GM10248 (cell line): ENCODE results near the gene ARL3.

Experiments used
- CTCF ChIA-PET: fragments of 300-600 bp; sonication (Branson Sonifier 250); formaldehyde crosslinking; extraction: SDS; loops from one replicate; lab custom pipeline; 2021; ENCODE audit warnings: antibody characterized with exemption; lab: Yijun Ruan, JAX
- POLR2A ChIA-PET: fragments of 350-650 bp; sonication (Branson Sonifier 250); formaldehyde crosslinking; extraction: SDS; loops from one replicate; lab custom pipeline; 2020; ENCODE audit warnings: antibody characterized with exemption; lab: Yijun Ruan, JAX
- DNase-seq: peaks from one replicate; pipeline ENCODE4 v3.0.0; 2012; ENCODE audit errors: extremely low spot score
- TF ChIP-seq, protein P1 (sequence below): IDR thresholded peaks from 2 replicates; pipeline ENCODE4 v1.5.1; 2012; ENCODE audit warnings: mild to moderate bottlenecking, low read depth; ENCODE audit errors: extremely low read depth, missing control alignments, control extremely low read depth

ARL3 gene

DNA sequence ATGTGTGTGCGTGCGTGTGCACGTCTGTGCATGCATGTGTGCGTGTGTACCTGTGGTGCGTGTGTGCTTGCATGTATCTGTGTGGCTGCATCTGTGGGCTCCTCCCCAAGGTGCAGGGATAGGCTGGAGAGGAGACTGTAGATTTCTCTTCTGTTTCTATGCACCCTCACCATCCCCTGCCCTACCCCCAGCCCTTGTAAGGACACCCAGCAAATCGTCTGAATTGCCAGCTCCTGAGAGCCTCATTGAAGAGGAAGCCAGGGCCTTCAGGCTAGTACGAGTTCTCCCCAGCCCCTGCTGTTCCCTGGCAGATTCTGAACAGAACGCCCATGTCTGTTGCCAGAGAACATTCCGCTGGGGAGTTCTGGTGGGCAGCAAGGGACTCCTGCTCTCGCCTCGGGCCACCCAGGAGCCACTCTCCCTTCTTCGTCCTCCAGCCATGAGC lies 86.9 kb downstream of the ARL3 start:
- DNase-seq: no peak
- TF ChIP-seq, protein P1, sequence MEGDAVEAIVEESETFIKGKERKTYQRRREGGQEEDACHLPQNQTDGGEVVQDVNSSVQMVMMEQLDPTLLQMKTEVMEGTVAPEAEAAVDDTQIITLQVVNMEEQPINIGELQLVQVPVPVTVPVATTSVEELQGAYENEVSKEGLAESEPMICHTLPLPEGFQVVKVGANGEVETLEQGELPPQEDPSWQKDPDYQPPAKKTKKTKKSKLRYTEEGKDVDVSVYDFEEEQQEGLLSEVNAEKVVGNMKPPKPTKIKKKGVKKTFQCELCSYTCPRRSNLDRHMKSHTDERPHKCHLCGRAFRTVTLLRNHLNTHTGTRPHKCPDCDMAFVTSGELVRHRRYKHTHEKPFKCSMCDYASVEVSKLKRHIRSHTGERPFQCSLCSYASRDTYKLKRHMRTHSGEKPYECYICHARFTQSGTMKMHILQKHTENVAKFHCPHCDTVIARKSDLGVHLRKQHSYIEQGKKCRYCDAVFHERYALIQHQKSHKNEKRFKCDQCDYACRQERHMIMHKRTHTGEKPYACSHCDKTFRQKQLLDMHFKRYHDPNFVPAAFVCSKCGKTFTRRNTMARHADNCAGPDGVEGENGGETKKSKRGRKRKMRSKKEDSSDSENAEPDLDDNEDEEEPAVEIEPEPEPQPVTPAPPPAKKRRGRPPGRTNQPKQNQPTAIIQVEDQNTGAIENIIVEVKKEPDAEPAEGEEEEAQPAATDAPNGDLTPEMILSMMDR: no peak
- CTCF ChIA-PET: interaction anchor here (0.8 to 2.5 kb wide), 7 partner anchors 12 to 458 kb away, joined by 3 to 10 read pairs (median 4); partner anchors contain the start of gene TRIM8
- POLR2A ChIA-PET: interaction anchor here (0.6 kb wide), 1 partner anchor 90 kb away, joined by 6 read pairs; no protein-coding TSS in a partner anchor

DNA sequence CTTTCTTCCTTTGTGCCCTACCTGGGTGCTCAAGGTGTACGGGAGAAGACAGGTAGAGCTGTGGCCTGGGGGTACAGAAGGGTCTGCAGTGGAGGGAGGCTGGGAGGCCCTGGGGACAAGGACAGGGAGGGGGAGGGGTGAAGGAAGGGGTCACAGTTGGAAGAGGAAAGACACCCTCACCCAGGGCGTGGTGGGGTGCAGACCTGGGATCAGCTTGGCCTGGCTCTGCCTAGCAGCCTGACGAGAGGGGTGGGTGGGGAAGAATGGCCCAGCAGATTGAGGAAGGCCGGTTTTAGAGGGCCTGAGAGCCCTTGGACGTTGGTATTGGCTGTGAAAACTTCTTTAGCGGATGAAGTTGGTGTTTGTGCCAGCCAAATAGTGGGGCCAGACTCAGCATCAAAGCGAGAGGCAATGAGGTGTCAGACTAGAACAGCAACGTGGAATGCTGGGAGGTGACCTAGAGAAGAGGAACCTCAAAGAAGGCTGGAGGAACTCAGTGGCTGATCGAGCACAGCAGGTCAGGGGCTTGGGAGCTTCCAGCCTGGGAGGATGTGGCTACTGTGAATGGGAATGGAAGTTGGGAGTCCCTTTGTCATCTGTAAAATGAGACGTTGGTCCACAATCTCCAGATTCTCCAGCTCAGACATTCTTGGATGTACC lies 88.0 kb downstream of the ARL3 start:
- ChIA-PET POLR2A (no interaction called here), CTCF (interaction anchor here (1.4 to 2.5 kb wide), 5 partner anchors 15 to 44 kb away, joined by 3 to 10 read pairs (median 8); no protein-coding TSS in a partner anchor)
- TF ChIP-seq, protein P1: no peak
- no peak for DNase-seq

GRCh38 chr10:102624751-102625645 lies 89.2 kb downstream of the ARL3 start:
- DNase-seq: no peak
- CTCF ChIA-PET: interaction anchor here (0.7 to 2.5 kb wide), 6 partner anchors 14 to 277 kb away, joined by 3 to 8 read pairs (median 3); no protein-coding TSS in a partner anchor
- TF ChIP-seq, protein P1: no peak
- POLR2A ChIA-PET: no interaction called here

DNA sequence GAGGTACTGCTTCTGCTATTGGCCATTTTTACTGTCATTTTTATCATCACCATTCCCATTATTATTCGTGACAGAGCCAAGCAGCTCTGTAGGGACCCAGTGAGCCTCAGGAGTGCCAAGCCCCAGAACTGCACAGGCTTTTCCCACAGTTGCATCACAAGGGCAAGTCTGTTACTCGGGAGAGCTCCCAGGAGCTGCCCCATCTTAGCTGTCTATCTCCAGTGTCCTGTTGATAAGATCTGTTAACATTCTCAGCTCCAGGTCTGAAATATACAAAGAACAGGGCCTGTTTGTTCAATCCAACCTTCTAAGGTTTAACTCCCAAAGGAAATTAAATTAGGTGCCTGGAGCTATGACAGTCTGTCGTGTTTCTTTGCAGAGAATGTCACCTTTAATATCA lies 90.1 kb downstream of the ARL3 start:
- POLR2A ChIA-PET: no interaction called here
- TF ChIP-seq, protein P1: no peak
- CTCF ChIA-PET: interaction anchor here (0.8 to 2.5 kb wide), 5 partner anchors 8 to 277 kb away, joined by 3 to 8 read pairs (median 3); no protein-coding TSS in a partner anchor
- no peak for DNase-seq
